B cell (primary cell): Measurements from ENCODE around the gene APOBEC3C. TPM values are rescaled to one million over a fixed set of nuclear protein-coding genes. Genes with fewer than 3 reads are reported as not detected.

Experiments
- ATAC-seq: fragments of 200-7000 bp; cut with Tn5 transposase; one replicate; pipeline ENCODE4 v1.10.0; 2021; ENCODE audit warnings: low read depth, mild to moderate bottlenecking, moderate number of reproducible peaks, moderate library complexity
- CTCF ChIA-PET: fragments of 350-600 bp; sonication (Branson Sonifier 250); formaldehyde crosslinking; loops from one replicate; lab custom pipeline; 2021; ENCODE audit warnings: antibody characterized with exemption, inconsistent platforms; lab: Charles Lee
- POLR2A ChIA-PET: fragments of 350-600 bp; sonication (Branson Sonifier 250); formaldehyde crosslinking; loops from one replicate; lab custom pipeline; 2021; ENCODE audit warnings: antibody characterized with exemption; lab: Charles Lee
- DNase-seq: peaks from one replicate; pipeline ENCODE4 v3.0.0; 2013
- H2AFZ ChIP-seq: 2 replicates; pipeline ENCODE4 v1.6.1; 2012; ENCODE audit warnings: mild to moderate bottlenecking, low read depth, low read length; ENCODE audit not compliant: insufficient read depth, poor library complexity, severe bottlenecking
- H3K27ac ChIP-seq, 2 donors: 1 replicate in 1 of 2; 2 replicates in 1 of 2; pipeline ENCODE4 v1.5.1; 2012 to 2013; ENCODE audit warnings: low read length in 2 of 2, mild to moderate bottlenecking in 2 of 2, moderate library complexity in 1 of 2
- H3K27me3 ChIP-seq, 4 experiments: fragments of 200-600 bp in 1 of 4; sonication (generic) in 1 of 4; replicated peaks in 1 of 4; 1 replicate in 2 of 4; 2 replicates in 2 of 4; pipeline versions ENCODE4 v1.6.1 to v1.7.0; 2013 to 2016; ENCODE audit warnings: low read length in 3 of 4, mild to moderate bottlenecking in 2 of 4, mixed read lengths in 1 of 4, moderate library complexity in 1 of 4; ENCODE audit not compliant: insufficient read depth in 4 of 4, control insufficient read depth in 3 of 4; ENCODE audit errors: control extremely low read depth in 1 of 4
- H3K36me3 ChIP-seq, 2 experiments: replicated peaks in 1 of 2; 1 replicate in 1 of 2; 2 replicates in 1 of 2; pipeline versions ENCODE4 v1.6.1 to v1.7.1; 2013; ENCODE audit warnings: low read length in 1 of 2; ENCODE audit not compliant: insufficient read depth in 2 of 2, control insufficient read depth in 1 of 2; ENCODE audit errors: control extremely low read depth in 1 of 2, extremely low read depth in 1 of 2
- H3K4me1 ChIP-seq, 2 donors: fragments of 200-600 bp in 1 of 2; sonication (generic) in 1 of 2; 1 replicate in 1 of 2; 2 replicates in 1 of 2; pipeline versions ENCODE4 v1.5.1 to v1.6.1; 2013 to 2017; ENCODE audit warnings: low read length in 2 of 2; ENCODE audit not compliant: control insufficient read depth in 2 of 2, insufficient read depth in 2 of 2
- H3K4me2 ChIP-seq: replicated peaks from 2 replicates; pipeline ENCODE3; 2012; ENCODE audit warnings: mild to moderate bottlenecking, low read depth, low read length; ENCODE audit not compliant: poor library complexity, severe bottlenecking
- H3K4me3 ChIP-seq, 5 experiments: fragments of 200-600 bp in 1 of 5; sonication (generic) in 1 of 5; 1 replicate in 3 of 5; 2 replicates in 2 of 5; pipeline versions ENCODE4 v1.5.1 to v1.7.0; 2011 to 2016; ENCODE audit warnings: low read length in 4 of 5, mild to moderate bottlenecking in 4 of 5, low read depth in 2 of 5, control low read depth in 1 of 5, moderate library complexity in 1 of 5; ENCODE audit not compliant: insufficient read depth in 1 of 5; ENCODE audit errors: control extremely low read depth in 1 of 5, extremely low read depth in 1 of 5
- H3K79me2 ChIP-seq: fragments of 200-600 bp; sonication (generic); one replicate; pipeline ENCODE4 v1.6.0; 2016; ENCODE audit warnings: low read length; ENCODE audit not compliant: control insufficient read depth, insufficient read depth
- H3K9ac ChIP-seq: fragments of 200-600 bp; sonication (generic); 2 replicates; pipeline ENCODE4 v1.6.1; 2017; ENCODE audit warnings: mild to moderate bottlenecking, low read length, moderate library complexity
- H3K9me3 ChIP-seq, 3 donors: one replicate each; pipeline versions ENCODE4 v1.6.1 to v1.7.1; 2013; ENCODE audit warnings: low read length in 2 of 3; ENCODE audit not compliant: control insufficient read depth in 2 of 3, insufficient read depth in 1 of 3; ENCODE audit errors: control extremely low read depth in 1 of 3
- H4K20me1 ChIP-seq: 2 replicates; pipeline ENCODE4 v1.6.0; 2012; ENCODE audit warnings: mild to moderate bottlenecking, low read length; ENCODE audit not compliant: insufficient read depth, control insufficient read depth, poor library complexity, severe bottlenecking
- H3K27ac Mint-ChIP-seq: one replicate; pipeline ENCODE4 v1.8.0; 2021; ENCODE audit warnings: mixed read lengths
- H3K27me3 Mint-ChIP-seq: one replicate; pipeline ENCODE4 v1.8.0; 2021; ENCODE audit warnings: mixed read lengths
- H3K4me1 Mint-ChIP-seq: one replicate; pipeline ENCODE4 v1.8.0; 2021; ENCODE audit warnings: mixed read lengths
- H3K4me3 Mint-ChIP-seq: one replicate; pipeline ENCODE4 v1.8.0; 2021; ENCODE audit warnings: mixed read lengths
- H3K9me3 Mint-ChIP-seq: one replicate; pipeline ENCODE4 v1.8.0; 2022; ENCODE audit warnings: mixed read lengths; ENCODE audit not compliant: insufficient read depth
- CTCF ChIP-seq: fragments of 200-600 bp; IDR thresholded peaks from one replicate; pipeline ENCODE4 v1.8.0; 2022; ENCODE audit warnings: antibody characterized with exemption, mild to moderate bottlenecking
- EZH2 ChIP-seq: IDR thresholded peaks from 2 replicates; pipeline ENCODE4 v1.6.1; 2012; ENCODE audit warnings: borderline replicate concordance, low read depth, mild to moderate bottlenecking, moderate library complexity, low read length; ENCODE audit not compliant: insufficient read depth, poor library complexity, severe bottlenecking
- WGBS: methylation state at CpG from one replicate; pipeline ENCODE4 v1.1.5; 2013; ENCODE audit warnings: missing lambda C conversion rate; ENCODE audit not compliant: insufficient coverage; 5-methylcytosine and 5-hydroxymethylcytosine counted together
- intact Hi-C: fragments of 100-400 bp; cut with micrococcal nuclease; formaldehyde crosslinking; loops from one replicate; pipeline ENCODE4 v1.10.0; 2022
- polyA plus RNA-seq: library from polyadenylated mRNA; depleted of rRNA; stranded (reverse); fragments of >200 nt; gene quantifications from 2 replicates; pipeline ENCODE4 v1.2.3, GENCODE V29; 2012
- total RNA-seq, 2 donors: library from RNA; stranded (reverse); fragments of 120-200 nt in 1 of 2; gene quantifications; 1 replicate in 1 of 2; 2 replicates in 1 of 2; pipeline versions ENCODE4 v1.2.3 to v1.2.4, GENCODE V29; 2013 to 2022

APOBEC3C gene
- total and polyA plus RNA-seq, 2 donors (not counting 1 experiment from before 2014, with no cell fraction given): 45.5 to 107 TPM

GRCh38 chr22:39028281-39028680 is 14.2 kb downstream of the APOBEC3C start:
- DNase-seq: no peak
- WGBS: 100% methylated on average over 11 of the region's 11 CpGs
- no peak overlapping the region for H3K27ac Mint-ChIP-seq
- H3K27me3 ChIP-seq: no peaks in the 10 kb centered on the region
- peaks cover 22% of the 10 kb centered on the region for H3K79me2 ChIP-seq
- H3K4me3 ChIP-seq: no peak overlapping the region
- H3K4me2 ChIP-seq: no peak overlapping the region
- H3K9me3 Mint-ChIP-seq: no peaks in the 10 kb centered on the region
- peaks cover 16% of the 10 kb centered on the region for H4K20me1 ChIP-seq
- no peak for ATAC-seq
- H3K4me1 ChIP-seq: peaks cover 0 to 10% of the 10 kb centered on the region in 2 donors
- H2AFZ ChIP-seq: no peak overlapping the region
- no peaks in the 10 kb centered on the region for H3K9me3 ChIP-seq
- no peak for TF ChIP-seq CTCF
- no peak for TF ChIP-seq EZH2
- CTCF ChIA-PET: interaction anchor here (2.1 kb wide), 1 partner anchor 25 kb away, joined by 5 read pairs; no protein-coding TSS in a partner anchor
- intact Hi-C loops: no loop called here
- POLR2A ChIA-PET: interaction anchor here (1.2 kb wide), 1 partner anchor 14 kb away, joined by 4 read pairs; the partner anchor contains the start of gene APOBEC3C
- H3K4me1 Mint-ChIP-seq: peaks cover 26% of the 10 kb centered on the region
- no peak overlapping the region for H3K9ac ChIP-seq
- H3K36me3 ChIP-seq: peaks cover 0 to 26% of the 10 kb centered on the region in 2 experiments
- H3K27me3 Mint-ChIP-seq: no peaks in the 10 kb centered on the region
- no peak overlapping the region for H3K27ac ChIP-seq
- no peak overlapping the region for H3K4me3 Mint-ChIP-seq

GRCh38 chr22:39029227-39029626 is 15.2 kb downstream of the APOBEC3C start:
- H3K36me3 ChIP-seq: peaks cover 0 to 19% of the 10 kb centered on the region in 2 experiments
- WGBS: 94% methylated on average over 7 of the region's 13 CpGs
- no peak overlapping the region for H3K9ac ChIP-seq
- Mint-ChIP-seq H3K27ac (no peak overlapping the region), H3K4me3 (no peak overlapping the region), H3K9me3 (no peaks in the 10 kb centered on the region), H3K4me1 (peaks cover 20% of the 10 kb centered on the region), H3K27me3 (no peaks in the 10 kb centered on the region)
- no peaks in the 10 kb centered on the region for H3K9me3 ChIP-seq
- ChIA-PET POLR2A (interaction anchor here (0.6 to 1.2 kb wide), 2 partner anchors 15 to 27 kb away, joined by 4 to 6 read pairs; partner anchors contain the start of gene APOBEC3C), CTCF (interaction anchor here (0.7 to 2.1 kb wide), 2 partner anchors 19 to 26 kb away, joined by 3 to 5 read pairs; no protein-coding TSS in a partner anchor)
- H3K4me2 ChIP-seq: no peak overlapping the region
- no peak for DNase-seq
- intact Hi-C loops: no loop called here
- ATAC-seq: no peak
- H3K27ac ChIP-seq: no peak overlapping the region
- TF ChIP-seq CTCF: no peak
- no peak for TF ChIP-seq EZH2
- no peaks in the 10 kb centered on the region for H3K27me3 ChIP-seq
- H3K79me2 ChIP-seq: peaks cover 12% of the 10 kb centered on the region
- H2AFZ ChIP-seq: no peak overlapping the region
- H4K20me1 ChIP-seq: peaks cover 10% of the 10 kb centered on the region
- no peak overlapping the region for H3K4me3 ChIP-seq
- peaks cover 0 to 4% of the 10 kb centered on the region in 2 donors for H3K4me1 ChIP-seq
